Stimulated activated CD8-positive, alpha-beta memory T cell treated with anti-CD3 and anti-CD28 coated beads, Interleukin-12 subunit alpha, Interleukin-12 subunit beta, amount 100 ng/mL, for 1 hour (primary cell): ENCODE data around the gene KRT7.

ENCODE experiments used
- DNase-seq: peaks from one replicate; pipeline ENCODE4 v3.0.0-alpha.2; 2020; ENCODE audit warnings: low read depth

KRT7 gene

GRCh38 chr12:52211716-52212585, 21.1 kb upstream of the KRT7 start:
- DNase-seq, result no peak

- no peak for DNase-seq
Observed at GRCh38 chr12:52212701-52213563, 20.1 kb upstream of the KRT7 start.

GRCh38 chr12:52213564-52214420, 19.3 kb upstream of the KRT7 start:
- no peak for DNase-seq

- no peak for DNase-seq
Observed at GRCh38 chr12:52214421-52214802, 18.6 kb upstream of the KRT7 start.

GRCh38 chr12:52215587-52216031, 17.4 kb upstream of the KRT7 start:
- DNase-seq, result no peak

- no peak for DNase-seq
Observed at GRCh38 chr12:52216100-52216499, 16.9 kb upstream of the KRT7 start.

GRCh38 chr12:52216807-52217206, 16.2 kb upstream of the KRT7 start:
- no peak for DNase-seq

- no peak for DNase-seq
Observed at GRCh38 chr12:52217223-52217622, 15.8 kb upstream of the KRT7 start.

GRCh38 chr12:52218001-52218400, 15.0 kb upstream of the KRT7 start:
- no peak for DNase-seq

GRCh38 chr12:52220477-52220876, 12.6 kb upstream of the KRT7 start:
- no peak for DNase-seq

GRCh38 chr12:52221070-52221781, 11.8 kb upstream of the KRT7 start:
- no peak for DNase-seq

GRCh38 chr12:52221912-52222457, 11.1 kb upstream of the KRT7 start:
- DNase-seq, result peak; percentile 27

GRCh38 chr12:52222692-52223091, 10.4 kb upstream of the KRT7 start:
- DNase-seq, result no peak

GRCh38 chr12:52223406-52224039, 9.5 kb upstream of the KRT7 start:
- no peak for DNase-seq

- DNase-seq, result no peak
Observed at GRCh38 chr12:52224151-52224550, 8.9 kb upstream of the KRT7 start.

- no peak for DNase-seq
Observed at GRCh38 chr12:52225752-52226151, 7.3 kb upstream of the KRT7 start.

GRCh38 chr12:52226446-52226845, 6.6 kb upstream of the KRT7 start:
- no peak for DNase-seq

- no peak for DNase-seq
Observed at GRCh38 chr12:52227606-52228166, 5.4 kb upstream of the KRT7 start.

GRCh38 chr12:52228366-52228765, 4.7 kb upstream of the KRT7 start:
- no peak for DNase-seq

GRCh38 chr12:52228931-52229330, 4.1 kb upstream of the KRT7 start:
- DNase-seq, result no peak
